Measurements from ENCODE around the gene RPS28. TPM values are rescaled to one million over a fixed set of nuclear protein-coding genes. Genes with fewer than 3 reads are reported as not detected.
A peak's percentile ranks its signal among the peaks of the same experiment; 100 is the strongest.
"Not testable (repeated sequence)": the region's sequence is repeated elsewhere in the genome, so short reads cannot be mapped to it uniquely, and the experiment has no call there.

The RPS28 gene
- polyA plus RNA-seq, 1 donor: 729 TPM

GRCh38 chr19:8342684-8343482 lies 21.6 kb downstream of the RPS28 start, which contains the start of gene KANK3:
TSS of gene KANK3 (minus strand) at chr19:8343262. CDS start at chr19:8337828, 5,434 bp downstream.
- DNase-seq: peak; percentile 85

GRCh38 chr19:8343483-8343844 lies 22.2 kb downstream of the RPS28 start:
- no peak for DNase-seq

- DNase-seq: not testable (repeated sequence)
Observed at GRCh38 chr19:8349629-8350372, 28.5 kb downstream of the RPS28 start.

GRCh38 chr19:8352134-8352827 lies 31.0 kb downstream of the RPS28 start:
- DNase-seq: no peak

- not testable (repeated sequence) for DNase-seq
Observed at GRCh38 chr19:8352845-8353244, 31.5 kb downstream of the RPS28 start.

GRCh38 chr19:8355631-8356402 lies 34.5 kb downstream of the RPS28 start:
- no peak for DNase-seq

GRCh38 chr19:8357007-8357521 lies 35.8 kb downstream of the RPS28 start:
- no peak for DNase-seq

- no peak for DNase-seq
Observed at GRCh38 chr19:8358948-8359347, 37.7 kb downstream of the RPS28 start.

GRCh38 chr19:8360196-8360595 lies 38.9 kb downstream of the RPS28 start:
- DNase-seq: no peak

GRCh38 chr19:8361921-8362793 lies 40.9 kb downstream of the RPS28 start:
- DNase-seq: peak; percentile 86

GRCh38 chr19:8363803-8364771 lies 42.8 kb downstream of the RPS28 start, which contains the start of gene ANGPTL4:
TSS of gene ANGPTL4 (plus strand) at chr19:8364155. CDS start at chr19:8364322, 167 bp downstream.
- peak; percentile 58 for DNase-seq

- no peak for DNase-seq
Observed at GRCh38 chr19:8366121-8366581, 44.9 kb downstream of the RPS28 start.

- no peak for DNase-seq
Observed at GRCh38 chr19:8366961-8367326, 45.6 kb downstream of the RPS28 start.

GRCh38 chr19:8367327-8368001 lies 46.2 kb downstream of the RPS28 start:
- peak; percentile 78 for DNase-seq

GRCh38 chr19:8370176-8371010 lies 49.1 kb downstream of the RPS28 start:
- no peak for DNase-seq

GRCh38 chr19:8371011-8371804 lies 49.9 kb downstream of the RPS28 start:
- DNase-seq: no peak
